Neural progenitor cell (in vitro differentiated cells): ENCODE results near the gene ANKRD11.

Source experiments
- EZH2 ChIP-seq: fragments of 200-600 bp; sonication (generic); IDR thresholded peaks from 2 replicates; pipeline ENCODE4 v1.6.1; 2017; ENCODE audit warnings: antibody characterized with exemption, mild to moderate bottlenecking, moderate library complexity
- TF ChIP-seq, protein P1 (sequence below): fragments of 200-600 bp; sonication (generic); IDR thresholded peaks from 2 replicates; pipeline ENCODE4 v1.5.1; 2017; ENCODE audit warnings: antibody characterized with exemption, mild to moderate bottlenecking

DNA sequence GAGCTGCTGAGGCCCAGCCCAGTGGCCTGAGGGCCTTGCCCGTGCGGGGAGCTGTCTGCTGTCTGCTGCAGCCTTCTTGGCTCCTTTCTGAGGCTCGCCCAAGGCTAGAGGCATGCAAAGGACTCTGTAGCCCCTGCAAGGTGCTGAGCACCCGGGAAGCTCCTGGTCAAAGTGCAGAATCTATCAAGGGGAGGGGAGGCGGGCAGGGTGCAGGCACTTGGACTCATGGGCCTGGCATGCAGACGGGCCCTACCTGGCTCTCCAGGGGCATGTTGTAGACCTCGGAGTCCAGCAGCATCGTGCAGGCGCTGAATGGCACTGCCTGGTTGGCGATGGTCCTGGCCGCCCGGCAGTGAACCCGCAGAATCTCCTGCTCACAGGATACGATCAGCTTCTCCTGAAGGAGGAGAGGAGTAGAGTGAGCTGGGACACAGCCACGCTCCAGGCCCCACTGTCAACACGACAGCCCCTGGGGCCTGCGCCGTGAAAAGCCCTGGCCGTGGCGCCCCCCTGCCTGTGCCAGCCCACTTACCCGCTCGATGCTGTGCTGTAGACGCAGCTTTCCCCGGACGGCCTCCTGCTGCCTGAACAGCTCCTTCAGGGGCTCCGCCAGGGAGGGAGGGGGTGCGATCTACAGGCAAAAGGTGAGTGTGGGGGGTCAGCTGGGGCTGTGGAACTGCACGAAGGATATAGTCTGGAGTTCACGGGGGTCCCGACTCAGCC lies 215.6 kb downstream of the ANKRD11 start:
- TF ChIP-seq, protein P1, sequence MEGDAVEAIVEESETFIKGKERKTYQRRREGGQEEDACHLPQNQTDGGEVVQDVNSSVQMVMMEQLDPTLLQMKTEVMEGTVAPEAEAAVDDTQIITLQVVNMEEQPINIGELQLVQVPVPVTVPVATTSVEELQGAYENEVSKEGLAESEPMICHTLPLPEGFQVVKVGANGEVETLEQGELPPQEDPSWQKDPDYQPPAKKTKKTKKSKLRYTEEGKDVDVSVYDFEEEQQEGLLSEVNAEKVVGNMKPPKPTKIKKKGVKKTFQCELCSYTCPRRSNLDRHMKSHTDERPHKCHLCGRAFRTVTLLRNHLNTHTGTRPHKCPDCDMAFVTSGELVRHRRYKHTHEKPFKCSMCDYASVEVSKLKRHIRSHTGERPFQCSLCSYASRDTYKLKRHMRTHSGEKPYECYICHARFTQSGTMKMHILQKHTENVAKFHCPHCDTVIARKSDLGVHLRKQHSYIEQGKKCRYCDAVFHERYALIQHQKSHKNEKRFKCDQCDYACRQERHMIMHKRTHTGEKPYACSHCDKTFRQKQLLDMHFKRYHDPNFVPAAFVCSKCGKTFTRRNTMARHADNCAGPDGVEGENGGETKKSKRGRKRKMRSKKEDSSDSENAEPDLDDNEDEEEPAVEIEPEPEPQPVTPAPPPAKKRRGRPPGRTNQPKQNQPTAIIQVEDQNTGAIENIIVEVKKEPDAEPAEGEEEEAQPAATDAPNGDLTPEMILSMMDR = no peak
- TF ChIP-seq EZH2 = no peak
